ENCODE data around the gene TMEM60. TPM values are rescaled to one million over a fixed set of nuclear protein-coding genes. Genes with fewer than 3 reads are reported as not detected.

TMEM60 gene
- total and polyA plus RNA-seq, 2 of the 8 experiments (the other 6 are each of a cell fraction or from before 2014, with no cell fraction given), result 22.1 to 29.2 TPM

- no peaks in the 10 kb centered on the region for H3K9me3 ChIP-seq (ENCODE audit: insufficient read depth in 2 of 2, low read depth in 1 of 2, low read length in 1 of 2)
- H2BK12ac ChIP-seq (ENCODE audit: low read depth, low read length), result no peak overlapping the region
- no peaks in the 10 kb centered on the region for H3K4me1 ChIP-seq (replicated peaks in 1 of 4; ENCODE audit: control insufficient read depth in 3 of 4, insufficient read depth in 4 of 4, low read length in 3 of 4)
- H3K36me3 ChIP-seq (ENCODE audit: control insufficient read depth in 2 of 4, insufficient read depth in 4 of 4, low read length in 3 of 4), result peaks cover 0 to 21% (median 4%) of the 10 kb centered on the region in 4 experiments; a peak in 3 of 8 replicates
- DNase-seq (ENCODE audit: low read depth in 1 of 2, low spot score in 2 of 2) (no peak), FAIRE-seq (no peak)
- no peak overlapping the region for H2BK5ac ChIP-seq (ENCODE audit: low read depth, low read length)
- H3K23ac ChIP-seq (ENCODE audit: insufficient read length), result no peak overlapping the region
- TF ChIP-seq EP300 (IDR thresholded peaks at IDR 0.05; ENCODE audit: borderline replicate concordance in 1 of 2, low read depth in 2 of 2, low read length in 2 of 2) (no peak), JUN (IDR thresholded peaks at IDR 0.05; ENCODE audit: low read depth, low read length) (no peak), CBX8 (IDR thresholded peaks at IDR 0.05; ENCODE audit: borderline replicate concordance, low read depth, low read length) (no peak), FOSL1 (IDR thresholded peaks at IDR 0.05; ENCODE audit: insufficient read depth, low read depth, low read length) (no peak), SP2 (IDR thresholded peaks at IDR 0.05; ENCODE audit: low read length) (no peak)
- H2AFZ ChIP-seq (ENCODE audit: low read length), result no peak overlapping the region
- no peak overlapping the region for H2BK20ac ChIP-seq (ENCODE audit: low read length)
- no peaks in the 10 kb centered on the region for H3K23me2 ChIP-seq (ENCODE audit: low read depth, low read length)
- no peaks in the 10 kb centered on the region for H3K79me1 ChIP-seq (ENCODE audit: low read depth, low read length)
- no peak overlapping the region for H3K14ac ChIP-seq (ENCODE audit: insufficient read length)
- no peak overlapping the region for H3K27ac ChIP-seq (ENCODE audit: low read depth, low read length)
- H4K5ac ChIP-seq (ENCODE audit: insufficient read length, low read depth, low read length), result no peak overlapping the region
- CTCF ChIA-PET (ENCODE audit: partially characterized antibody), result no interaction called here
- WGBS, 2 experiments (ENCODE audit: extremely low coverage in 1 of 2, insufficient coverage in 1 of 2, insufficient read length in 1 of 2, insufficient replicate concordance in 2 of 2, low coverage in 1 of 2, low lambda C conversion rate in 2 of 2, missing lambda C conversion rate in 1 of 2), result 89% methylated on average over 4 of the region's 4 CpGs; no CpG with 5 or more reads in 1 of the 2 experiments
- H4K8ac ChIP-seq (ENCODE audit: extremely low read depth, insufficient read depth, low read length), result no peak overlapping the region
- H3K18ac ChIP-seq (ENCODE audit: extremely low read depth, low read length), result no peak overlapping the region
- H2AK5ac ChIP-seq (ENCODE audit: low read depth, low read length), result no peak overlapping the region
- H2BK120ac ChIP-seq (replicated peaks; ENCODE audit: low read depth, low read length), result no peak overlapping the region
- H4K20me1 ChIP-seq (replicated peaks in 1 of 2; ENCODE audit: control insufficient read depth in 1 of 2, insufficient read depth in 2 of 2, low read length in 2 of 2), result no peaks in the 10 kb centered on the region
- H4K91ac ChIP-seq (replicated peaks; ENCODE audit: insufficient read length, low read length), result no peak overlapping the region
- H3K56ac ChIP-seq (replicated peaks; ENCODE audit: insufficient read length, low read depth, low read length), result no peak overlapping the region
- H3K79me2 ChIP-seq (ENCODE audit: control insufficient read depth in 1 of 2, insufficient read depth in 2 of 2, low read length in 2 of 2), result no peaks in the 10 kb centered on the region
- no peaks in the 10 kb centered on the region for H3K27me3 ChIP-seq (replicated peaks in 1 of 4; ENCODE audit: control insufficient read depth in 3 of 4, extremely low read depth in 1 of 4, insufficient read depth in 3 of 4, low read length in 3 of 4)
- H2BK15ac ChIP-seq (ENCODE audit: low read length), result no peak overlapping the region
- H3K9ac ChIP-seq (replicated peaks in 1 of 4; ENCODE audit: extremely low read depth in 1 of 4, low read depth in 3 of 4, low read length in 3 of 4), result no peak overlapping the region
- H3K4me2 ChIP-seq (ENCODE audit: insufficient read depth in 1 of 2, low read depth in 2 of 2, low read length in 2 of 2), result no peak overlapping the region
- POLR2A ChIA-PET (ENCODE audit: partially characterized antibody), result interaction anchor here (0.6 kb wide), 1 partner anchor 398 kb away, joined by 3 read pairs; no protein-coding TSS in a partner anchor
- no peak overlapping the region for H3K4ac ChIP-seq (replicated peaks; ENCODE audit: insufficient read length, low read depth, low read length)
- H3K4me3 ChIP-seq (ENCODE audit: extremely low read depth in 1 of 4, insufficient read depth in 2 of 4, low read depth in 3 of 4, low read length in 4 of 4), result no peak overlapping the region
Observed at GRCh38 chr7:77782383-77782782, 15.9 kb downstream of the TMEM60 start.
